T-cell (primary cell): ENCODE data around the gene CSRP2. TPM values are rescaled to one million over a fixed set of nuclear protein-coding genes. Genes with fewer than 3 reads are reported as not detected.
A peak's percentile ranks its signal among the peaks of the same experiment; 100 is the strongest.

Source experiments
- ATAC-seq, 4 experiments: fragments of 200-7000 bp in 3 of 4; fragments of 150-1000 bp in 1 of 4; cut with Tn5 transposase; replicated peaks in 1 of 4; 1 replicate in 3 of 4; 2 replicates in 1 of 4; pipeline ENCODE4 v1.10.0; 2021; ENCODE audit warnings: moderate library complexity in 3 of 4, mild to moderate bottlenecking in 2 of 4, moderate number of reproducible peaks in 1 of 4
- CTCF ChIA-PET, 2 donors: fragments of 300-600 bp; sonication (Branson Sonifier 250); formaldehyde crosslinking; loops; one replicate each; lab custom pipeline; 2022; ENCODE audit warnings: antibody characterized with exemption in 2 of 2; lab: Charles Lee
- POLR2A ChIA-PET, 2 donors: fragments of 300-600 bp; sonication (Branson Sonifier 250); formaldehyde crosslinking; loops; one replicate each; lab custom pipeline; 2022; ENCODE audit warnings: antibody characterized with exemption in 2 of 2; lab: Charles Lee
- DNase-seq, 35 experiments: peaks; one replicate each; pipeline versions ENCODE4 v3.0.0 to v3.0.0-alpha.2; 2013 to 2023
- H3K27ac ChIP-seq: one replicate; pipeline ENCODE4 v1.5.1; 2013; ENCODE audit warnings: low read length
- H3K27me3 ChIP-seq, 2 experiments: replicated peaks in 1 of 2; 1 replicate in 1 of 2; 2 replicates in 1 of 2; pipeline versions ENCODE4 v1.6.1 to v1.7.0; 2013; ENCODE audit warnings: low read length in 1 of 2, mixed read lengths in 1 of 2; ENCODE audit not compliant: control insufficient read depth in 2 of 2, insufficient read depth in 2 of 2; ENCODE audit errors: extremely low read depth in 1 of 2
- H3K36me3 ChIP-seq, 2 donors: 1 replicate in 1 of 2; 2 replicates in 1 of 2; pipeline versions ENCODE4 v1.6.1 to v1.7.0; 2013; ENCODE audit warnings: low read length in 1 of 2; ENCODE audit not compliant: control insufficient read depth in 2 of 2, insufficient read depth in 1 of 2; ENCODE audit errors: extremely low read depth in 1 of 2
- H3K4me1 ChIP-seq, 2 experiments: 1 replicate in 1 of 2; 2 replicates in 1 of 2; pipeline versions ENCODE4 v1.6.1 to v1.7.0; 2013; ENCODE audit warnings: low read length in 2 of 2, mixed read lengths in 1 of 2; ENCODE audit not compliant: insufficient read depth in 2 of 2, control insufficient read depth in 1 of 2; ENCODE audit errors: extremely low read depth in 1 of 2
- H3K4me3 ChIP-seq, 2 donors: 1 replicate in 1 of 2; 2 replicates in 1 of 2; pipeline versions ENCODE4 v1.5.1 to v1.7.0; 2013; ENCODE audit warnings: mild to moderate bottlenecking in 2 of 2, low read length in 1 of 2, moderate library complexity in 1 of 2; ENCODE audit not compliant: control insufficient read depth in 1 of 2; ENCODE audit errors: extremely low read depth in 1 of 2
- H3K9me3 ChIP-seq: 2 replicates; pipeline ENCODE4 v1.7.0; 2013
- H3K27ac Mint-ChIP-seq, 2 donors: one replicate each; pipeline ENCODE4 v1.8.0; 2020 to 2021; ENCODE audit warnings: mild to moderate bottlenecking in 2 of 2, mixed read lengths in 2 of 2
- H3K27me3 Mint-ChIP-seq, 2 donors: one replicate each; pipeline ENCODE4 v1.8.0; 2021 to 2022; ENCODE audit warnings: mixed read lengths in 2 of 2
- H3K36me3 Mint-ChIP-seq: one replicate; pipeline ENCODE4 v1.8.0; 2021; ENCODE audit warnings: mixed read lengths
- H3K4me1 Mint-ChIP-seq, 3 donors: one replicate each; pipeline ENCODE4 v1.8.0; 2020 to 2022; ENCODE audit warnings: mixed read lengths in 3 of 3, mild to moderate bottlenecking in 1 of 3
- H3K4me3 Mint-ChIP-seq, 3 donors: one replicate each; pipeline ENCODE4 v1.8.0; 2020 to 2022; ENCODE audit warnings: mild to moderate bottlenecking in 3 of 3, mixed read lengths in 3 of 3, moderate library complexity in 3 of 3
- H3K9me3 Mint-ChIP-seq, 3 donors: one replicate each; pipeline ENCODE4 v1.8.0; 2020 to 2022; ENCODE audit warnings: mixed read lengths in 3 of 3
- WGBS: methylation state at CpG from one replicate; pipeline ENCODE4 v1.1.5; 2013; ENCODE audit warnings: missing lambda C conversion rate; ENCODE audit not compliant: insufficient coverage; 5-methylcytosine and 5-hydroxymethylcytosine counted together
- total RNA-seq, 35 experiments: library from RNA in 6 of 35; stranded (reverse) in 6 of 35; fragments of 120-200 nt in 1 of 35; gene quantifications; one replicate each; pipeline versions ENCODE4 v1.2.1 to v1.2.4 and lab custom pipeline; 2013 to 2026

CSRP2 gene
- total RNA-seq, 5 donors from 2014 or later (not counting 1 experiment from before 2014, with no cell fraction given): 0.19 to 0.50 TPM; not detected in 3

DNA sequence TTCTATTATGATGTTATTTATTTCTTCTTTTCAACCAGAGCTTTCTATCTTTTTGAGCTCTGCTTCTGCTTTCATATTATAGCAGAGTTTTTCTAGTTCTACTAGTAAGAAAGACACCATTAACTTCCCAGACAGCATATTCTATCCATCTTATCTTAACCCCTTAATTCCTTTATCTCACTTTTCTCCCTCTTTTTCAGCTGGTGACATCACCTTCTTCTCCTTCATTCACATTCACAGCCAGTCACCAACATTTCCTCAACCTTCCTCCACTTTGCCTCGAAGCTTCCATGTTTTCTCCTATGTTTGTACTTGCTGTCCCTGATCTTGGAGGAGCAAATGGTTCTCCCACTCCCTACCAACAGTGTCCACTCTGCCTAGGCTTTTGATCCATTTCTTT lies 3.5 kb upstream of the CSRP2 start:
- Mint-ChIP-seq H3K9me3 (no peaks in the 10 kb centered on the region), H3K4me1 (peaks cover 16 to 18% (median 17%) of the 10 kb centered on the region in 3 donors), H3K36me3 (no peaks in the 10 kb centered on the region), H3K4me3 (no peak overlapping the region), H3K27ac (no peak overlapping the region), H3K27me3 (peaks cover 20 to 33% of the 10 kb centered on the region in 2 donors)
- no peak overlapping the region for H3K27ac ChIP-seq
- WGBS: 20% methylated on average over 1 of the region's 1 CpG
- DNase-seq (no peak), ATAC-seq (no peak)
- CTCF ChIA-PET: no interaction called here
- POLR2A ChIA-PET: no interaction called here
- no peaks in the 10 kb centered on the region for H3K36me3 ChIP-seq
- peaks cover 9 to 19% of the 10 kb centered on the region in 2 experiments for H3K4me1 ChIP-seq
- H3K4me3 ChIP-seq: no peak overlapping the region
- no peaks in the 10 kb centered on the region for H3K9me3 ChIP-seq
- peaks cover 2 to 24% of the 10 kb centered on the region in 2 experiments for H3K27me3 ChIP-seq

DNA sequence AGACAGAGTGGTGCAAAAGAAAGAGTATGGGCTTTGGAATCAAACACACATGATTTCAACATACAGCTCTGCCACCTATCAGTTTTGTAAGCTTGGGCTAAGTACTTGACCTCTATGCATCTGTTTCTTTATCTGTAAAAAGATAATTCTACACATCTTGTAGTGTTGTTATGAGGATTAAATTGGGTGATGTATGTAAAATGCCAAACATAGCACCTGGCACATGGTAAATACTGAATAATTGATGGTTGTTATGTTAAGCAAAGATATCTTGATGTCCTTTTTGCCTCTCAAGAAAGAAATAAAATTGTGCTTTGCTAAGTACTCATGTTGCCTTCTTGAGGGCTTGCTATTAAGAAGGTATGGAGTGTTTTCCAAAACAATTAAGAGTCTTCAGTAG lies 2.3 kb upstream of the CSRP2 start:
- Mint-ChIP-seq H3K4me1 (peaks cover 17 to 18% (median 18%) of the 10 kb centered on the region in 3 donors), H3K9me3 (no peaks in the 10 kb centered on the region)

DNA sequence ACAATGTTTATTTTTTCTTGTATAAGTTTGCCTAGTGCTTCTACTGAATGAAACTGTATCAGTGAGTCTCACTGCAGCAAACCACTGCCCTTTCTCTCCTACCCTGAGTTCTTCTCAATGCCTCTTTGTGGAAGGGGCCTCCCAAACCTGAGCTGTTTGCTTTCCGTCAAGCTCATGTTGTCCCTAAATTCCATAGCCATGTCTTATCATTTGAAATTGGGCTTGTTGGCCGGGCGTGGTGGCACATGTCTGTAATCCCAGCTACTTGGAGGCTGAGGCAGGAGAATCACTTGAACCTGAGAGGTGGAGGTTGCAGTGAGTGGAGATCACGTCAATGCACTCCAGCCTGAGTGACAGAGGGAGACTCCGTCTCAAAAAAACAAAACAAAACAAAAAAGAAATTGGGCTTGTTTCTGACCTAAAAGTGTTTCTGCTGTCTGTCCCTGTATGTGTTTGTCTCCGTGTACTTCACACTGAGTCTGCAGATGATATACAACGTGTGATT lies 1.8 kb upstream of the CSRP2 start:
- H3K27me3 Mint-ChIP-seq: peaks cover 30 to 45% of the 10 kb centered on the region in 2 donors
- no peak for ATAC-seq
- no peaks in the 10 kb centered on the region for H3K9me3 ChIP-seq
- no peaks in the 10 kb centered on the region for H3K9me3 Mint-ChIP-seq
- H3K36me3 ChIP-seq: no peaks in the 10 kb centered on the region
- CTCF ChIA-PET: no interaction called here
- peaks cover 9 to 30% of the 10 kb centered on the region in 2 experiments for H3K27me3 ChIP-seq
- WGBS: 100% methylated on average over 3 of the region's 7 CpGs
- peaks cover 9 to 19% of the 10 kb centered on the region in 2 experiments for H3K4me1 ChIP-seq
- no peak overlapping the region for H3K27ac Mint-ChIP-seq
- no peak for DNase-seq
- POLR2A ChIA-PET: no interaction called here
- peaks cover 17 to 18% (median 18%) of the 10 kb centered on the region in 3 donors for H3K4me1 Mint-ChIP-seq
- no peaks in the 10 kb centered on the region for H3K36me3 Mint-ChIP-seq
- no peak overlapping the region for H3K4me3 ChIP-seq
- H3K27ac ChIP-seq: no peak overlapping the region
- H3K4me3 Mint-ChIP-seq: peak overlapping the region in 1 of 3 donors; percentile 13

More for the DNA sequence above, 2.3 kb upstream of the CSRP2 start:
- ChIA-PET POLR2A (no interaction called here), CTCF (no interaction called here)
- H3K9me3 ChIP-seq: no peaks in the 10 kb centered on the region
- H3K27ac ChIP-seq: no peak overlapping the region
- no peak overlapping the region for H3K4me3 ChIP-seq
- DNase-seq: no peak
- Mint-ChIP-seq H3K27ac (no peak overlapping the region), H3K36me3 (no peaks in the 10 kb centered on the region), H3K27me3 (peaks cover 31 to 41% of the 10 kb centered on the region in 2 donors), H3K4me3 (no peak overlapping the region)
- H3K36me3 ChIP-seq: no peaks in the 10 kb centered on the region
- ATAC-seq: no peak
- peaks cover 9 to 19% of the 10 kb centered on the region in 2 experiments for H3K4me1 ChIP-seq
- H3K27me3 ChIP-seq: peaks cover 9 to 30% of the 10 kb centered on the region in 2 experiments

DNA sequence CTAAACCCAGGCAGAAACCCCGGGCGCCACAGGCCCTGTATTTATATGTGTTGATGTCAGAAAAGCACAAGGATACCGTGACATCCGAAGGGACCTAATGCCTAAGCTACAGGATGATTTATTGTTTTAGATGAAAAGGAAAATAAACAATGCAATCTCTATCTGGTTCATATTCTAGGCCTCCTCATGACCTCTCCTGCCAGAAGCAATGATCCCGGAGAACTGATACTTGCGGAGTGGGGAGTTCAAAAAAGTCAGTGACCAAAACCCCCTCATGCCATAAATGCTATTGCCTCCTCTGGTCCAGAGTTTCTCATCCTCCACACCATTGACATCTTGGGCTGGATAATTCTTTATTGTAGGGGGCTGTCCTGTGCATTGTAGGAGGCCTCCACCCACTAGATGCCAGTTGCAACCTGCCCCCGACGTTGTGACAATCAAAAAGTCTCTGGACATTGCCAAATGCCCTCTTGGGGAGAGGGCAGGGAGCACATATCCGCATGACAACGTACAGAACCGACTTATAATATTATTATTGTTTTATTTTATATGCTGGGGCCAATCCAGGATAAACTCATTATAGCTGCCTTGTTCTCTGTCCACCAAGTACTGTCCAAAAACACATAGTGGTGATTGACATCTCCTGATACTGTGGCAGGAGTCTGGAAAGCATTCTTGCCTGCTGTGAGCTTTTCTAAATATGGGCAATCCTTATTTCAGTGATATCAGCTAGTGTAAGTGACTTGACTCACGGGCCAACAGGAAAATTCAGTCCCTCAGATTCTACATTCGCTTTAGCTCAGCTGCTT lies 1.1 kb upstream of the CSRP2 start:
- H3K9me3 Mint-ChIP-seq: no peaks in the 10 kb centered on the region
- Histone ChIP-seq H3K4me1 (peaks cover 9 to 19% of the 10 kb centered on the region in 2 experiments), H3K27me3 (peaks cover 9 to 30% of the 10 kb centered on the region in 2 experiments), H3K36me3 (no peaks in the 10 kb centered on the region), H3K27ac (no peak overlapping the region), H3K4me3 (peak overlapping the region in 1 of 2 donors; percentile 91), H3K9me3 (no peaks in the 10 kb centered on the region)
- 88% methylated on average over 1 of the region's 13 CpGs for WGBS
- H3K27ac Mint-ChIP-seq: no peak overlapping the region
- peak overlapping the region; percentile 75 to 96 (median 76) for H3K4me3 Mint-ChIP-seq
- H3K27me3 Mint-ChIP-seq: peaks cover 34 to 49% of the 10 kb centered on the region in 2 donors
- H3K36me3 Mint-ChIP-seq: no peaks in the 10 kb centered on the region
- DNase-seq (peak in 1 of 35 experiments; percentile 4), ATAC-seq (no peak)
- ChIA-PET POLR2A (no interaction called here), CTCF (no interaction called here)
- peaks cover 17 to 18% (median 18%) of the 10 kb centered on the region in 3 donors for H3K4me1 Mint-ChIP-seq

DNA sequence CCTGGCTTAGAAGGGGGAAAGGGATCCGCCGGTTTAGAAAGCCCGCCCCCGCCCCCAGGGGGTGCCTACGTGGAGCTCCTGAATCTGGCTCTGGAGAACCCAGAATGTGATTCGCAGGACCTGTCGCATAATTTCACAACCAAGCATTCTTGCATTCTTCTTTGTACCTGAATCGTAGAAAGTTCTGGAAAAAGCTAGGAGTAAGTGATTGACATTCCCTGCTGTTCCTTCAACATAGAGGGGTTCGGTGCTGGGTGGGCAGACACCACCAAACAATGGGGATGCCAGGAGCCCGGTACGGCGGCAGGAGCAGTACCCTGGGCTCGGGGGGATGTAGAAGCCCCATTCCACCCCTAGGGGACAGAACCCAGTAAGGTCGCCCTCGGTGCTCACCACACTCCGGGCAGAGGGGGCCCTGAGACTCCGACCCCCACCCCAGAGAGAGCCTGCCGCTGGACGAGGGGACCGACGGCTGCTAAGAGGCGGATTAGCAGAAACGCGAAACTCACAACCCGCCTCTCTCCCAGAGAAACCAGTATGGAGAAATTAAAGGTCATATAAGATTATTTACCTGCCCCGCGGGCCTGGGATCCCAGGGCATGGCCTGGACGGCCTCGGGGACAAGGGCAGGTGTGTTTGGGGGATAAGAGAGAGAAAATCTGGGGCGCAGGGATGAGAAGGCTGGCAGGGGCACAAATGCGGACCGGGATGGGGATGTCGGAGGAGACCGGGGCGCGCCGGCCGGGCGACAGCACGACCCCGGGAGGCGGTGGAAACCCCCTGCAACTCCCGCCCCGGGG lies 520 bp downstream of the CSRP2 start:
- Histone ChIP-seq H3K4me1 (peaks cover 9 to 19% of the 10 kb centered on the region in 2 experiments), H3K27me3 (peaks cover 9 to 30% of the 10 kb centered on the region in 2 experiments), H3K9me3 (no peaks in the 10 kb centered on the region), H3K4me3 (peak overlapping the region; percentile 40 to 91), H3K36me3 (no peaks in the 10 kb centered on the region), H3K27ac (no peak overlapping the region)
- WGBS: 3% methylated on average over 20 of the region's 44 CpGs
- Mint-ChIP-seq H3K27ac (no peak overlapping the region), H3K27me3 (peaks cover 42 to 64% of the 10 kb centered on the region in 2 donors), H3K4me3 (peak overlapping the region; percentile 86 to 96 (median 89)), H3K9me3 (no peaks in the 10 kb centered on the region), H3K36me3 (no peaks in the 10 kb centered on the region), H3K4me1 (peaks cover 17 to 18% (median 18%) of the 10 kb centered on the region in 3 donors)
- peak; percentile 33 to 63 (median 42) for ATAC-seq
- DNase-seq: peak in 8 of 35 experiments; percentile 0 to 18 (median 7)
- ChIA-PET CTCF (interaction anchor here in 1 of 2 donors (0.8 kb wide), 1 partner anchor 131 kb away, joined by 6 read pairs; no protein-coding TSS in a partner anchor), POLR2A (no interaction called here)

DNA sequence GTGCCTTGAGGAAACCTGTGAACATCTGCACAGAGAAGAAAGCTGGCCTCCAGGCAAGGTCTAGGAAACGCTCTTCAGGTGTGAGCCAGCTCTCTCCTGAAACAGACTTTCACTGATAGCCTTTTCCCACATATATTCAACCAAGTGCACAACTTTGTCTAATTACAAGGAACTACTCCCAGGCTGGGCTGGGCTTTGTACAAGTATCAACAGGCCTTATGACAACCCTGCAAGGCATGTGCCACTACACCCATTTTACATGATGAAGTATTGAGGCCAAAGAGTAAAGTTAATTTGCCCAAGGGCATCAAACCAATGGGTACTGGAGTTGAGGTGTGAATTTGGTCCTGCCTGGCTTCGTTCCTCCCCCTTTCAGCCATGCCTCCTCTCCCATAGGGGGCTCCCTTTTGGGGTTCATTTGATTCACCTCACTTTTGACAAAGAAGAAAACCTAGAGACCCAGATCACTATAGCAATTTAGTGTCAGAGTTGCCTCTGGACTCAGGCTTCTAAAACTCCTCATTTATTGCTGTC lies 2.1 kb downstream of the CSRP2 start:
- no peak overlapping the region for H3K4me3 ChIP-seq
- no peaks in the 10 kb centered on the region for H3K9me3 ChIP-seq
- H3K27ac Mint-ChIP-seq: no peak overlapping the region
- DNase-seq (no peak), ATAC-seq (no peak)
- H3K9me3 Mint-ChIP-seq: no peaks in the 10 kb centered on the region
- no CpG with 5 or more reads among the region's 2 CpGs for WGBS
- no peaks in the 10 kb centered on the region for H3K36me3 ChIP-seq
- no peak overlapping the region for H3K27ac ChIP-seq
- ChIA-PET CTCF (no interaction called here), POLR2A (no interaction called here)
- no peaks in the 10 kb centered on the region for H3K36me3 Mint-ChIP-seq
- peaks cover 52 to 64% of the 10 kb centered on the region in 2 donors for H3K27me3 Mint-ChIP-seq
- peaks cover 9 to 19% of the 10 kb centered on the region in 2 experiments for H3K4me1 ChIP-seq
- peaks cover 17 to 18% (median 18%) of the 10 kb centered on the region in 3 donors for H3K4me1 Mint-ChIP-seq
- peaks cover 9 to 32% of the 10 kb centered on the region in 2 experiments for H3K27me3 ChIP-seq
- no peak overlapping the region for H3K4me3 Mint-ChIP-seq
